H9 (cell line): Measurements from ENCODE around the gene OTULIN. TPM values are rescaled to one million over a fixed set of nuclear protein-coding genes. Genes with fewer than 3 reads are reported as not detected.

Experiments
- DNase-seq: peaks from one replicate; pipeline ENCODE4 v3.0.0-alpha.2; 2017
- H2AFZ ChIP-seq: one replicate; pipeline ENCODE4 v1.6.1; 2013; ENCODE audit warnings: mild to moderate bottlenecking, low read length, control low read depth, moderate library complexity
- H2AK5ac ChIP-seq: 2 replicates; pipeline ENCODE4 v1.6.1; 2013; ENCODE audit warnings: low read length, control low read depth, mixed read lengths; ENCODE audit not compliant: insufficient read length
- H2BK120ac ChIP-seq: one replicate; pipeline ENCODE4 v1.6.1; 2013; ENCODE audit warnings: low read depth, mild to moderate bottlenecking, low read length, control low read depth, inconsistent platforms; ENCODE audit not compliant: poor library complexity, severe bottlenecking
- H2BK12ac ChIP-seq: 2 replicates; pipeline ENCODE4 v1.6.1; 2013; ENCODE audit warnings: low read length, control low read depth, mixed read lengths, low read depth; ENCODE audit not compliant: insufficient read length
- H2BK15ac ChIP-seq: 2 replicates; pipeline ENCODE4 v1.6.1; 2013; ENCODE audit warnings: low read depth, low read length, control low read depth
- H2BK20ac ChIP-seq: one replicate; pipeline ENCODE4 v1.6.1; 2013; ENCODE audit warnings: low read depth, mild to moderate bottlenecking, low read length, control low read depth, inconsistent platforms; ENCODE audit not compliant: poor library complexity, severe bottlenecking
- H2BK5ac ChIP-seq: 2 replicates; pipeline ENCODE4 v1.6.1; 2013; ENCODE audit warnings: low read length, control low read depth, mixed read lengths; ENCODE audit not compliant: insufficient read length
- H3K14ac ChIP-seq: 2 replicates; pipeline ENCODE4 v1.6.1; 2013; ENCODE audit warnings: low read length, control low read depth; ENCODE audit not compliant: insufficient read depth
- H3K18ac ChIP-seq: 2 replicates; pipeline ENCODE4 v1.6.1; 2013; ENCODE audit warnings: low read depth, mild to moderate bottlenecking, mixed read lengths, low read length, control low read depth; ENCODE audit not compliant: insufficient read length
- H3K23ac ChIP-seq: 2 replicates; pipeline ENCODE4 v1.6.1; 2013; ENCODE audit warnings: low read length, control low read depth, mixed read lengths, low read depth; ENCODE audit not compliant: insufficient read length
- H3K23me2 ChIP-seq: 2 replicates; pipeline ENCODE4 v1.6.1; 2013; ENCODE audit warnings: low read depth, mild to moderate bottlenecking, mixed read lengths, low read length, control low read depth; ENCODE audit not compliant: insufficient read length, poor library complexity, severe bottlenecking
- H3K27ac ChIP-seq: 2 replicates; pipeline ENCODE4 v1.5.1; 2013; ENCODE audit warnings: low read length, control low read depth, mixed read lengths, low read depth; ENCODE audit not compliant: insufficient read length
- H3K27me3 ChIP-seq: 2 replicates; pipeline ENCODE4 v1.6.1; 2013; ENCODE audit warnings: low read length, control low read depth, inconsistent platforms; ENCODE audit not compliant: insufficient read depth
- H3K4ac ChIP-seq: 2 replicates; pipeline ENCODE4 v1.6.1; 2013; ENCODE audit warnings: low read depth, mild to moderate bottlenecking, control low read depth, inconsistent platforms, low read length, moderate library complexity
- H3K4me1 ChIP-seq: 2 replicates; pipeline ENCODE4 v1.6.1; 2013; ENCODE audit warnings: low read length, control low read depth, inconsistent platforms; ENCODE audit not compliant: insufficient read depth
- H3K4me2 ChIP-seq: 2 replicates; pipeline ENCODE4 v1.6.1; 2013; ENCODE audit warnings: low read length, control low read depth, mixed read lengths; ENCODE audit not compliant: insufficient read length, insufficient read depth
- H3K56ac ChIP-seq: 2 replicates; pipeline ENCODE4 v1.6.1; 2013; ENCODE audit warnings: low read depth, mild to moderate bottlenecking, mixed read lengths, low read length, control low read depth; ENCODE audit not compliant: insufficient read length
- H3K79me1 ChIP-seq: 2 replicates; pipeline ENCODE4 v1.6.1; 2013; ENCODE audit warnings: low read depth, mild to moderate bottlenecking, moderate library complexity, low read length, control low read depth, inconsistent platforms; ENCODE audit not compliant: insufficient read depth, poor library complexity, severe bottlenecking
- H3K79me2 ChIP-seq: 2 replicates; pipeline ENCODE4 v1.6.1; 2013; ENCODE audit warnings: low read length, control low read depth, inconsistent platforms; ENCODE audit not compliant: insufficient read depth
- H3K9ac ChIP-seq: 2 replicates; pipeline ENCODE4 v1.6.1; 2013; ENCODE audit warnings: low read length, control low read depth, mixed read lengths; ENCODE audit not compliant: insufficient read length; ENCODE audit errors: extremely low read depth
- H3K9me3 ChIP-seq: one replicate; pipeline ENCODE4 v1.6.1; 2013; ENCODE audit warnings: low read depth, low read length, inconsistent platforms; ENCODE audit not compliant: control insufficient read depth
- H3T11ph ChIP-seq: one replicate; pipeline ENCODE4 v1.6.1; 2013; ENCODE audit warnings: mild to moderate bottlenecking, low read length, control low read depth, inconsistent platforms
- H4K20me1 ChIP-seq: one replicate; pipeline ENCODE4 v1.6.1; 2013; ENCODE audit not compliant: control insufficient read depth, insufficient read length, insufficient read depth
- H4K5ac ChIP-seq: 2 replicates; pipeline ENCODE4 v1.6.1; 2013; ENCODE audit warnings: low read depth, mild to moderate bottlenecking, mixed read lengths, low read length, control low read depth; ENCODE audit not compliant: insufficient read length
- H4K8ac ChIP-seq: replicated peaks from 2 replicates; pipeline ENCODE4 v1.6.1; 2013; ENCODE audit warnings: low read length, control low read depth, mixed read lengths, low read depth; ENCODE audit not compliant: insufficient read length
- H4K91ac ChIP-seq: 2 replicates; pipeline ENCODE4 v1.6.1; 2013; ENCODE audit warnings: low read depth, mild to moderate bottlenecking, moderate library complexity, mixed read lengths, low read length, control low read depth; ENCODE audit not compliant: insufficient read length
- H3K27ac Mint-ChIP-seq, 3 experiments: 2 replicates in 2 of 3; 3 replicates in 1 of 3; pipeline ENCODE4 v1.8.0; 2020 to 2021; ENCODE audit warnings: mixed read lengths in 3 of 3, mild to moderate bottlenecking in 1 of 3, moderate library complexity in 1 of 3
- H3K27me3 Mint-ChIP-seq: 2 replicates; pipeline ENCODE4 v1.8.0; 2021; ENCODE audit warnings: low read depth, mild to moderate bottlenecking, moderate library complexity, mixed read lengths
- H3K36me3 Mint-ChIP-seq, 3 experiments: 2 replicates in 2 of 3; 3 replicates in 1 of 3; pipeline ENCODE4 v1.8.0; 2020 to 2021; ENCODE audit warnings: low read depth in 3 of 3, mixed read lengths in 3 of 3; ENCODE audit not compliant: insufficient read depth in 1 of 3
- H3K4me1 Mint-ChIP-seq, 2 experiments: 2 replicates each; pipeline ENCODE4 v1.8.0; 2020; ENCODE audit warnings: mixed read lengths in 2 of 2
- H3K4me3 Mint-ChIP-seq, 2 experiments: 2 replicates in 1 of 2; 3 replicates in 1 of 2; pipeline ENCODE4 v1.8.0; 2020 to 2021; ENCODE audit warnings: mild to moderate bottlenecking in 2 of 2, mixed read lengths in 2 of 2, moderate library complexity in 1 of 2
- H3K9me3 Mint-ChIP-seq, 2 experiments: 2 replicates in 1 of 2; 3 replicates in 1 of 2; pipeline ENCODE4 v1.8.0; 2020; ENCODE audit warnings: mild to moderate bottlenecking in 2 of 2, mixed read lengths in 2 of 2, moderate library complexity in 1 of 2
- WGBS: extraction: QIAGEN DNeasy Blood & Tissue Kit; methylation state at CpG from one replicate; pipeline ENCODE4 v1.1.7; 2013; ENCODE audit warnings: missing lambda C conversion rate, low lambda C conversion rate, mixed read lengths; ENCODE audit not compliant: insufficient read length; ENCODE audit errors: extremely low coverage; 5-methylcytosine and 5-hydroxymethylcytosine counted together
- total RNA-seq: library from RNA; stranded (reverse); gene quantifications from 2 replicates; pipeline ENCODE4 v1.2.1, GENCODE V29; 2021
- TF ChIP-seq, protein P1 (sequence below): fragments of 200-600 bp; sonication (generic); conservative IDR thresholded peaks from 3 replicates; pipeline ENCODE4 v1.8.0; 2021; ENCODE audit warnings: antibody characterized with exemption, mild to moderate bottlenecking

The OTULIN gene
- total RNA-seq, 1 experiment from 2014 or later: 35.8 TPM

DNA sequence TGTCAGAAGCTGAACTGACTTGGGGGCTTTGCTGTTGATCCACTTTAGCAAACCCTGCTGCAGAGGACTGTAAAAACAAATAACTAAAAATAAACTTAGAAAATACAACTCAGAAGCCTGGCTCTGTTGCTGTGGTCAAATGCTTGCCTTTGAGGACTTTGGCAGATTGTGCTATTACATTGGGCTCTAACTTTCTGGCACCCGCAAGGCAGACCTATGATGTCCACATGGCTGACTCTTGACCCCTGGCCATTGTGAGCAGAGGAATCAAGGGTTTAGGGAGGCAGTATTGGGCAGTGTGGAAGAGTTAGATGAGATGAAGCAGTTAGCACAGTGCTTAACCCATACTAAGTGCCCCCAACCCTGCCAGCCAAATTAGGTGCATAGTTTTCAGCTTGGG, 34.0 kb downstream of the OTULIN start:
- H3K4me1 Mint-ChIP-seq: peaks cover 16 to 20% of the 10 kb centered on the region in 2 experiments
- Histone ChIP-seq H3T11ph (no peak overlapping the region), H3K27ac (no peak overlapping the region), H2BK20ac (no peak overlapping the region), H3K23ac (no peak overlapping the region), H3K14ac (no peak overlapping the region), H3K79me2 (no peaks in the 10 kb centered on the region), H2BK5ac (no peak overlapping the region), H3K18ac (no peak overlapping the region), H3K9me3 (no peaks in the 10 kb centered on the region), H4K20me1 (peaks cover 2% of the 10 kb centered on the region), H3K23me2 (no peaks in the 10 kb centered on the region), H3K79me1 (no peaks in the 10 kb centered on the region), H3K56ac (no peak overlapping the region), H3K27me3 (no peaks in the 10 kb centered on the region), H2BK120ac (no peak overlapping the region), H3K4me2 (no peak overlapping the region), H4K5ac (no peak overlapping the region), H3K9ac (no peak overlapping the region), H4K91ac (no peak overlapping the region), H2BK15ac (no peak overlapping the region), H2AK5ac (no peak overlapping the region), H2BK12ac (no peak overlapping the region), H3K4me1 (0 out of 2 replicates have a peak, but pooled peaks cover 2% of the 10 kb centered on the region), H2AFZ (no peak overlapping the region), H3K4ac (no peak overlapping the region), H4K8ac (no peak overlapping the region)
- H3K4me3 Mint-ChIP-seq: no peak overlapping the region
- TF ChIP-seq, protein P1, sequence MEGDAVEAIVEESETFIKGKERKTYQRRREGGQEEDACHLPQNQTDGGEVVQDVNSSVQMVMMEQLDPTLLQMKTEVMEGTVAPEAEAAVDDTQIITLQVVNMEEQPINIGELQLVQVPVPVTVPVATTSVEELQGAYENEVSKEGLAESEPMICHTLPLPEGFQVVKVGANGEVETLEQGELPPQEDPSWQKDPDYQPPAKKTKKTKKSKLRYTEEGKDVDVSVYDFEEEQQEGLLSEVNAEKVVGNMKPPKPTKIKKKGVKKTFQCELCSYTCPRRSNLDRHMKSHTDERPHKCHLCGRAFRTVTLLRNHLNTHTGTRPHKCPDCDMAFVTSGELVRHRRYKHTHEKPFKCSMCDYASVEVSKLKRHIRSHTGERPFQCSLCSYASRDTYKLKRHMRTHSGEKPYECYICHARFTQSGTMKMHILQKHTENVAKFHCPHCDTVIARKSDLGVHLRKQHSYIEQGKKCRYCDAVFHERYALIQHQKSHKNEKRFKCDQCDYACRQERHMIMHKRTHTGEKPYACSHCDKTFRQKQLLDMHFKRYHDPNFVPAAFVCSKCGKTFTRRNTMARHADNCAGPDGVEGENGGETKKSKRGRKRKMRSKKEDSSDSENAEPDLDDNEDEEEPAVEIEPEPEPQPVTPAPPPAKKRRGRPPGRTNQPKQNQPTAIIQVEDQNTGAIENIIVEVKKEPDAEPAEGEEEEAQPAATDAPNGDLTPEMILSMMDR: no peak
- no peaks in the 10 kb centered on the region for H3K9me3 Mint-ChIP-seq
- WGBS: no CpG with 5 or more reads among the region's 1 CpG
- DNase-seq: no peak
- H3K27me3 Mint-ChIP-seq: no peaks in the 10 kb centered on the region
- H3K36me3 Mint-ChIP-seq: peaks cover 14 to 49% (median 15%) of the 10 kb centered on the region in 3 experiments; a peak in 6 of 7 replicates
- H3K27ac Mint-ChIP-seq: peak overlapping the region in 1 of 3 experiments; percentile 72; a peak in 1 of 7 replicates
